GM03348 (cell line): Measurements from ENCODE around the gene RGL1.

ENCODE experiments used
- DNase-seq: peaks from one replicate; pipeline ENCODE4 v3.0.0; 2012; ENCODE audit warnings: low spot score

The RGL1 gene

GRCh38 chr1:183889095-183889494 lies 84.2 kb downstream of the RGL1 start:
- no peak for DNase-seq

GRCh38 chr1:183891158-183891856 lies 86.4 kb downstream of the RGL1 start:
- no peak for DNase-seq

- DNase-seq = no peak
These were observed 87.5 kb downstream of the RGL1 start for GRCh38 chr1:183892351-183892793.

GRCh38 chr1:183893561-183894289 lies 88.8 kb downstream of the RGL1 start:
- DNase-seq = no peak

GRCh38 chr1:183894290-183894565 lies 89.3 kb downstream of the RGL1 start:
- no peak for DNase-seq

GRCh38 chr1:183896466-183897048 lies 91.6 kb downstream of the RGL1 start:
- no peak for DNase-seq

- no peak for DNase-seq
These were observed 93.1 kb downstream of the RGL1 start for GRCh38 chr1:183898001-183898396.

- no peak for DNase-seq
These were observed 93.7 kb downstream of the RGL1 start for GRCh38 chr1:183898610-183899009.

- no peak for DNase-seq
These were observed 96.9 kb downstream of the RGL1 start for GRCh38 chr1:183901748-183902330.

GRCh38 chr1:183903101-183903500 lies 98.2 kb downstream of the RGL1 start:
- DNase-seq = no peak

- no peak for DNase-seq
These were observed 100.7 kb downstream of the RGL1 start for GRCh38 chr1:183905508-183906113.

- DNase-seq = no peak
These were observed 102.2 kb downstream of the RGL1 start for GRCh38 chr1:183907070-183907469.

GRCh38 chr1:183908079-183908478 lies 103.2 kb downstream of the RGL1 start:
- no peak for DNase-seq

- no peak for DNase-seq
These were observed 104.8 kb downstream of the RGL1 start for GRCh38 chr1:183909672-183910071.

GRCh38 chr1:183910845-183911244 lies 105.9 kb downstream of the RGL1 start:
- no peak for DNase-seq

GRCh38 chr1:183911285-183911684 lies 106.4 kb downstream of the RGL1 start:
- DNase-seq = no peak

- no peak for DNase-seq
These were observed 107.5 kb downstream of the RGL1 start for GRCh38 chr1:183912265-183912886.

- peak; percentile 20 for DNase-seq
These were observed 108.7 kb downstream of the RGL1 start for GRCh38 chr1:183913567-183913993.

GRCh38 chr1:183914276-183914675 lies 109.4 kb downstream of the RGL1 start:
- DNase-seq = peak; percentile 30

GRCh38 chr1:183914891-183915290 lies 110.0 kb downstream of the RGL1 start:
- no peak for DNase-seq

GRCh38 chr1:183915625-183916510 lies 110.9 kb downstream of the RGL1 start:
- DNase-seq = peak; percentile 90
